Endothelial cell of umbilical vein (primary cell): Measurements from ENCODE around the gene SERPINA1. TPM values are rescaled to one million over a fixed set of nuclear protein-coding genes. Genes with fewer than 3 reads are reported as not detected.

ENCODE experiments used
- BruUV-seq: library from RNA; stranded (reverse); fragments of 400-500 nt; replicated peaks from 2 replicates; lab custom pipeline; 2021; lab: Mats Ljungman, UMichigan
- CTCF ChIA-PET: fragments of 300-600, 350-600 bp; sonication (Branson Sonifier 250); formaldehyde crosslinking; loops from one replicate; lab custom pipeline; 2021; ENCODE audit warnings: antibody characterized with exemption, inconsistent platforms; lab: Charles Lee
- POLR2A ChIA-PET: fragments of 300-600, 350-600 bp; sonication (Branson Sonifier 250); formaldehyde crosslinking; loops from one replicate; lab custom pipeline; 2021; ENCODE audit warnings: antibody characterized with exemption, inconsistent platforms; lab: Charles Lee
- DNase-seq: peaks from one replicate; pipeline ENCODE4 v3.0.0-alpha.2; 2011; ENCODE audit warnings: low read depth, low spot score
- FAIRE-seq: peaks from 2 replicates; lab custom pipeline; 2011; peaks lifted over from hg19 to GRCh38; lab: Jason Lieb, UNC
- H2AFZ ChIP-seq: 2 replicates; pipeline ENCODE4 v1.6.0; 2012; ENCODE audit warnings: low read depth, low read length, control low read depth, inconsistent platforms
- H3K27ac ChIP-seq: 2 replicates; pipeline ENCODE4 v1.5.1; 2011; ENCODE audit warnings: low read depth, mild to moderate bottlenecking, control low read depth, low read length, moderate library complexity; ENCODE audit not compliant: insufficient read depth
- H3K27me3 ChIP-seq, 2 experiments: 2 replicates each; pipeline versions ENCODE4 v1.6.0 to v1.6.1; 2011; ENCODE audit warnings: low read length in 2 of 2, mixed read lengths in 1 of 2; ENCODE audit not compliant: control insufficient read depth in 2 of 2, insufficient read depth in 2 of 2
- H3K36me3 ChIP-seq, 2 experiments: 2 replicates in 1 of 2; 3 replicates in 1 of 2; pipeline ENCODE4 v1.5.1; 2011; ENCODE audit warnings: low read length in 2 of 2, mild to moderate bottlenecking in 1 of 2, moderate library complexity in 1 of 2; ENCODE audit not compliant: control insufficient read depth in 2 of 2, insufficient read depth in 2 of 2; ENCODE audit errors: extremely low read depth in 1 of 2
- H3K4me1 ChIP-seq: 3 replicates; pipeline ENCODE4 v1.5.1; 2011; ENCODE audit warnings: mild to moderate bottlenecking, low read length; ENCODE audit not compliant: control insufficient read depth, insufficient read depth; ENCODE audit errors: extremely low read depth
- H3K4me2 ChIP-seq: 2 replicates; pipeline ENCODE4 v1.6.1; 2011; ENCODE audit warnings: low read length, control low read depth, mixed read lengths; ENCODE audit not compliant: insufficient read depth
- H3K4me3 ChIP-seq, 3 experiments: fragments of 200-600 bp in 1 of 3; sonication (generic), shearing (Covaris generic) in 1 of 3; replicated peaks in 1 of 3; 2 replicates each; pipeline ENCODE4 v1.5.1; 2011 to 2016; ENCODE audit warnings: control low read depth in 3 of 3, low read length in 3 of 3, mild to moderate bottlenecking in 2 of 3, inconsistent platforms in 1 of 3, low read depth in 1 of 3, moderate library complexity in 1 of 3; ENCODE audit not compliant: insufficient read depth in 1 of 3
- H3K79me2 ChIP-seq: 2 replicates; pipeline ENCODE4 v1.6.0; 2012; ENCODE audit warnings: low read length, inconsistent platforms; ENCODE audit not compliant: control insufficient read depth, insufficient read depth
- H3K9ac ChIP-seq: replicated peaks from 2 replicates; pipeline ENCODE3; 2011; ENCODE audit warnings: low read length, control low read depth; ENCODE audit not compliant: insufficient read depth; ENCODE audit errors: extremely low read depth
- H3K9me1 ChIP-seq: replicated peaks from 3 replicates; pipeline ENCODE4 v1.6.0; 2011; ENCODE audit warnings: mild to moderate bottlenecking, low read length; ENCODE audit not compliant: control insufficient read depth, insufficient read depth; ENCODE audit errors: extremely low read depth
- H3K9me3 ChIP-seq: replicated peaks from 2 replicates; pipeline ENCODE4 v1.5.1; 2012; ENCODE audit warnings: low read length, inconsistent platforms; ENCODE audit not compliant: control insufficient read depth, insufficient read depth
- H4K20me1 ChIP-seq: replicated peaks from 2 replicates; pipeline ENCODE3; 2011; ENCODE audit warnings: mild to moderate bottlenecking, low read length; ENCODE audit not compliant: control insufficient read depth, insufficient read depth; ENCODE audit errors: extremely low read depth
- CTCF ChIP-seq, 2 donors: IDR thresholded peaks; 1 replicate in 1 of 2; 2 replicates in 1 of 2; pipeline ENCODE4 v1.5.1; 2011; ENCODE audit warnings: low read length in 2 of 2, mild to moderate bottlenecking in 2 of 2, moderate library complexity in 2 of 2, control low read depth in 1 of 2, inconsistent platforms in 1 of 2, low read depth in 1 of 2; ENCODE audit not compliant: insufficient read depth in 1 of 2; ENCODE audit errors: extremely low read depth in 1 of 2
- EZH2 ChIP-seq: IDR thresholded peaks from 2 replicates; pipeline ENCODE4 v1.6.1; 2012; ENCODE audit warnings: borderline replicate concordance, low read depth, mild to moderate bottlenecking, moderate library complexity, low read length, inconsistent platforms; ENCODE audit not compliant: severe bottlenecking
- FOS ChIP-seq: IDR thresholded peaks from 2 replicates; pipeline ENCODE4 v1.6.1; 2011; ENCODE audit warnings: mild to moderate bottlenecking, low read length, moderate library complexity, borderline replicate concordance; ENCODE audit not compliant: insufficient read depth
- GATA2 ChIP-seq: IDR thresholded peaks from 2 replicates; pipeline ENCODE4 v1.7.0; 2011; ENCODE audit warnings: low read depth, mild to moderate bottlenecking, moderate library complexity, mixed read lengths, low read length; ENCODE audit not compliant: insufficient read length, insufficient read depth
- JUN ChIP-seq: IDR thresholded peaks from 2 replicates; pipeline ENCODE4 v1.6.1; 2011; ENCODE audit warnings: borderline replicate concordance, low read depth; ENCODE audit not compliant: insufficient read length, insufficient read depth
- MAX ChIP-seq: IDR thresholded peaks from 2 replicates; pipeline ENCODE4 v1.6.1; 2011; ENCODE audit not compliant: insufficient read depth, insufficient read length
- MYC ChIP-seq: IDR thresholded peaks from one replicate; pipeline ENCODE4 v1.6.1; 2011; ENCODE audit warnings: mild to moderate bottlenecking, low read depth, low read length
- POLR2A ChIP-seq: IDR thresholded peaks from 2 replicates; pipeline ENCODE4 v1.6.1; 2012; ENCODE audit warnings: low read depth, mild to moderate bottlenecking, control low read depth, low read length
- POLR2AphosphoS5 ChIP-seq: IDR thresholded peaks from 2 replicates; pipeline ENCODE4 v1.6.1; 2012; ENCODE audit warnings: low read depth, mild to moderate bottlenecking, control low read depth, low read length, moderate library complexity; ENCODE audit not compliant: insufficient read depth
- dilution Hi-C: fragments of 300-500 bp; cut with MboI; formaldehyde crosslinking; loops from one replicate; pipeline ENCODE4 v1.15.0; 2019; ENCODE audit warnings: low sequenced_read_pairs; ENCODE audit not compliant: extremely low pct_ligation_motif_present
- intact Hi-C: fragments of 100-400 bp; cut with micrococcal nuclease; formaldehyde crosslinking; loops from one replicate; pipeline ENCODE4 v1.10.0; 2022
- polyA plus RNA-seq, 4 experiments: library from polyadenylated mRNA; depleted of rRNA in 3 of 4; stranded (reverse) in 3 of 4; unstranded in 1 of 4; fragments of >200 nt; gene quantifications; 2 replicates each; pipeline versions ENCODE4 v1.2.1 to v1.2.3, GENCODE V29; 2011 to 2012; ENCODE audit warnings: missing spikeins in 1 of 4
- total RNA-seq: library from RNA; stranded (reverse); gene quantifications from 2 replicates; pipeline ENCODE4 v1.2.3, GENCODE V29; 2021

The SERPINA1 gene
- total and polyA plus RNA-seq, 2 donors (not counting 3 experiments of a cell fraction or from before 2014, with no cell fraction given) = not detected

GRCh38 chr14:94334872-94335271 lies 53.5 kb downstream of the SERPINA1 start:
- H3K36me3 ChIP-seq = no peaks in the 10 kb centered on the region
- H3K9ac ChIP-seq = no peak overlapping the region
- no peaks in the 10 kb centered on the region for H3K4me1 ChIP-seq
- DNase-seq (no peak), FAIRE-seq (no peak)
- TF ChIP-seq EZH2 (no peak), JUN (no peak), POLR2A (no peak), MAX (no peak), MYC (no peak), POLR2AphosphoS5 (no peak), FOS (no peak)
- H3K4me2 ChIP-seq = no peak overlapping the region
- CTCF ChIA-PET = no interaction called here
- no peak overlapping the region for H3K27ac ChIP-seq
- H3K79me2 ChIP-seq = no peaks in the 10 kb centered on the region
- no peak overlapping the region for H2AFZ ChIP-seq
- H3K27me3 ChIP-seq = no peaks in the 10 kb centered on the region
- dilution Hi-C loops = no loop called here
- BruUV-seq = no TSS peak
- intact Hi-C loops = no loop called here
- no peaks in the 10 kb centered on the region for H3K9me1 ChIP-seq
- POLR2A ChIA-PET = no interaction called here
- H3K9me3 ChIP-seq = peaks cover 2% of the 10 kb centered on the region
- no peaks in the 10 kb centered on the region for H4K20me1 ChIP-seq
- no peak overlapping the region for H3K4me3 ChIP-seq

GRCh38 chr14:94332587-94332986 lies 55.8 kb downstream of the SERPINA1 start:
- no TSS peak for BruUV-seq
- no peak overlapping the region for H3K4me3 ChIP-seq
- peaks cover 2% of the 10 kb centered on the region for H3K9me3 ChIP-seq
- H2AFZ ChIP-seq = no peak overlapping the region
- H3K9ac ChIP-seq = no peak overlapping the region
- intact Hi-C loops = no loop called here
- H3K36me3 ChIP-seq = no peaks in the 10 kb centered on the region
- FAIRE-seq = no peak
- CTCF ChIA-PET = no interaction called here
- TF ChIP-seq POLR2AphosphoS5 (no peak), MAX (no peak), FOS (no peak), POLR2A (no peak), GATA2 (no peak), EZH2 (no peak), CTCF (IDR thresholded peaks at IDR 0.05; ENCODE audit: extremely low read depth in 1 of 2, insufficient read depth in 1 of 2, low read depth in 1 of 2, low read length in 2 of 2) (no peak), MYC (no peak), JUN (no peak)
- H3K79me2 ChIP-seq = no peaks in the 10 kb centered on the region
- H3K27ac ChIP-seq = no peak overlapping the region
- H3K27me3 ChIP-seq = no peaks in the 10 kb centered on the region
- DNase-seq = no peak
- POLR2A ChIA-PET = no interaction called here
- no peaks in the 10 kb centered on the region for H3K4me1 ChIP-seq
- dilution Hi-C loops = no loop called here
- H3K9me1 ChIP-seq = no peaks in the 10 kb centered on the region
- H4K20me1 ChIP-seq = no peaks in the 10 kb centered on the region
- no peak overlapping the region for H3K4me2 ChIP-seq
